Activated naive CD8-positive, alpha-beta T cell treated with anti-CD3 and anti-CD28 coated beads, Interleukin-2, amount 50 U/mL, for 24 hours (primary cell): ENCODE data around the gene UGP2.
"Not testable (repeated sequence)": the region's sequence is repeated elsewhere in the genome, so short reads cannot be mapped to it uniquely, and the experiment has no call there.

Experiments
- ATAC-seq: fragments of 150-1000 bp; cut with Tn5 transposase; one replicate; pipeline ENCODE4 v1.10.0; 2021
- DNase-seq: peaks from one replicate; pipeline ENCODE4 v3.0.0; 2021
- H3K27ac Mint-ChIP-seq: one replicate; pipeline ENCODE4 v1.8.0; 2021; ENCODE audit warnings: mild to moderate bottlenecking, mixed read lengths
- H3K27me3 Mint-ChIP-seq: one replicate; pipeline ENCODE4 v1.8.0; 2021; ENCODE audit warnings: mixed read lengths
- H3K36me3 Mint-ChIP-seq: one replicate; pipeline ENCODE4 v1.8.0; 2021; ENCODE audit warnings: low read depth, mixed read lengths
- H3K4me1 Mint-ChIP-seq: one replicate; pipeline ENCODE4 v1.8.0; 2021; ENCODE audit warnings: mixed read lengths
- H3K4me3 Mint-ChIP-seq: one replicate; pipeline ENCODE4 v1.8.0; 2021; ENCODE audit warnings: mild to moderate bottlenecking, moderate library complexity, mixed read lengths
- H3K9me3 Mint-ChIP-seq: one replicate; pipeline ENCODE4 v1.8.0; 2021; ENCODE audit warnings: mixed read lengths

The UGP2 gene

GRCh38 chr2:63846487-63846886, 4.8 kb downstream of the UGP2 start:
- Mint-ChIP-seq H3K4me3 (no peak overlapping the region), H3K4me1 (peaks cover 72% of the 10 kb centered on the region), H3K36me3 (peaks cover 26% of the 10 kb centered on the region), H3K27me3 (no peaks in the 10 kb centered on the region), H3K27ac (no peak overlapping the region), H3K9me3 (peaks cover 10% of the 10 kb centered on the region)
- ATAC-seq (no peak), DNase-seq (no peak)

- peaks cover 75% of the 10 kb centered on the region for H3K4me1 Mint-ChIP-seq
- ATAC-seq, H3K9me3 Mint-ChIP-seq, DNase-seq, H3K27ac Mint-ChIP-seq, H3K4me3 Mint-ChIP-seq, H3K27me3 Mint-ChIP-seq: not testable (repeated sequence)
- H3K36me3 Mint-ChIP-seq = peaks cover 26% of the 10 kb centered on the region
These were observed 5.9 kb downstream of the UGP2 start for GRCh38 chr2:63847571-63847970.

- Mint-ChIP-seq H3K9me3 (peaks cover 10% of the 10 kb centered on the region), H3K36me3 (peaks cover 26% of the 10 kb centered on the region), H3K4me1 (peaks cover 74% of the 10 kb centered on the region), H3K27ac (peak overlapping the region; percentile 32), H3K27me3 (no peaks in the 10 kb centered on the region), H3K4me3 (no peak overlapping the region)
- DNase-seq = no peak
- no peak for ATAC-seq
These were observed 7.9 kb downstream of the UGP2 start for GRCh38 chr2:63849381-63850203.

- DNase-seq (no peak), ATAC-seq (no peak)
- H3K9me3 Mint-ChIP-seq = peaks cover 10% of the 10 kb centered on the region
- H3K36me3 Mint-ChIP-seq = peaks cover 26% of the 10 kb centered on the region
- H3K4me3 Mint-ChIP-seq = no peak overlapping the region
- no peaks in the 10 kb centered on the region for H3K27me3 Mint-ChIP-seq
- H3K4me1 Mint-ChIP-seq = peaks cover 74% of the 10 kb centered on the region
- H3K27ac Mint-ChIP-seq = no peak overlapping the region
These were observed 8.5 kb downstream of the UGP2 start for GRCh38 chr2:63850204-63850571.

- Mint-ChIP-seq H3K9me3 (peaks cover 10% of the 10 kb centered on the region), H3K27me3 (no peaks in the 10 kb centered on the region), H3K4me3 (no peak overlapping the region), H3K4me1 (peaks cover 74% of the 10 kb centered on the region), H3K27ac (no peak overlapping the region), H3K36me3 (peaks cover 24% of the 10 kb centered on the region)
- DNase-seq (no peak), ATAC-seq (peak; percentile 69)
These were observed 9.0 kb downstream of the UGP2 start for GRCh38 chr2:63850649-63851048.

- no peak overlapping the region for H3K27ac Mint-ChIP-seq
- no peaks in the 10 kb centered on the region for H3K27me3 Mint-ChIP-seq
- peaks cover 10% of the 10 kb centered on the region for H3K9me3 Mint-ChIP-seq
- ATAC-seq (no peak), DNase-seq (no peak)
- peaks cover 80% of the 10 kb centered on the region for H3K4me1 Mint-ChIP-seq
- H3K4me3 Mint-ChIP-seq = no peak overlapping the region
- H3K36me3 Mint-ChIP-seq = peaks cover 20% of the 10 kb centered on the region
These were observed 10.1 kb downstream of the UGP2 start for GRCh38 chr2:63851691-63852311.

GRCh38 chr2:63853527-63854310, 12.0 kb downstream of the UGP2 start:
- Mint-ChIP-seq H3K9me3 (no peaks in the 10 kb centered on the region), H3K4me3 (no peak overlapping the region), H3K4me1 (peaks cover 71% of the 10 kb centered on the region), H3K27ac (peak overlapping the region; percentile 47), H3K27me3 (no peaks in the 10 kb centered on the region), H3K36me3 (peaks cover 20% of the 10 kb centered on the region)
- ATAC-seq (no peak), DNase-seq (no peak)

GRCh38 chr2:63855418-63856302, 14.0 kb downstream of the UGP2 start:
- H3K27ac Mint-ChIP-seq = peak overlapping the region; percentile 73
- peak overlapping the region; percentile 43 for H3K4me3 Mint-ChIP-seq
- peaks cover 56% of the 10 kb centered on the region for H3K4me1 Mint-ChIP-seq
- peaks cover 27% of the 10 kb centered on the region for H3K36me3 Mint-ChIP-seq
- no peaks in the 10 kb centered on the region for H3K27me3 Mint-ChIP-seq
- DNase-seq (no peak), ATAC-seq (no peak)
- H3K9me3 Mint-ChIP-seq = no peaks in the 10 kb centered on the region

GRCh38 chr2:63856303-63856603, 14.6 kb downstream of the UGP2 start:
- H3K9me3 Mint-ChIP-seq = no peaks in the 10 kb centered on the region
- DNase-seq (no peak), ATAC-seq (peak; percentile 70)
- peak overlapping the region; percentile 73 for H3K27ac Mint-ChIP-seq
- H3K36me3 Mint-ChIP-seq = peaks cover 24% of the 10 kb centered on the region
- no peaks in the 10 kb centered on the region for H3K27me3 Mint-ChIP-seq
- peaks cover 56% of the 10 kb centered on the region for H3K4me1 Mint-ChIP-seq
- peak overlapping the region; percentile 43 for H3K4me3 Mint-ChIP-seq

- no peak overlapping the region for H3K27ac Mint-ChIP-seq
- no peaks in the 10 kb centered on the region for H3K27me3 Mint-ChIP-seq
- ATAC-seq = no peak
- DNase-seq = no peak
- H3K4me1 Mint-ChIP-seq = peaks cover 60% of the 10 kb centered on the region
- no peak overlapping the region for H3K4me3 Mint-ChIP-seq
- H3K9me3 Mint-ChIP-seq = no peaks in the 10 kb centered on the region
- H3K36me3 Mint-ChIP-seq = peaks cover 30% of the 10 kb centered on the region
These were observed 16.6 kb downstream of the UGP2 start for GRCh38 chr2:63858291-63858690.

GRCh38 chr2:63861220-63861822, 19.6 kb downstream of the UGP2 start:
- Mint-ChIP-seq H3K4me3 (no peak overlapping the region), H3K4me1 (peaks cover 52% of the 10 kb centered on the region), H3K27me3 (no peaks in the 10 kb centered on the region), H3K9me3 (no peaks in the 10 kb centered on the region), H3K36me3 (peaks cover 37% of the 10 kb centered on the region), H3K27ac (peak overlapping the region; percentile 2)
- DNase-seq = peak; percentile 53
- ATAC-seq = peak; percentile 58

- Mint-ChIP-seq H3K9me3 (no peaks in the 10 kb centered on the region), H3K27ac (peak overlapping the region; percentile 56), H3K36me3 (peaks cover 31% of the 10 kb centered on the region), H3K27me3 (no peaks in the 10 kb centered on the region), H3K4me3 (no peak overlapping the region), H3K4me1 (peaks cover 53% of the 10 kb centered on the region)
- peak; percentile 91 for ATAC-seq
- DNase-seq = no peak
These were observed 21.1 kb downstream of the UGP2 start for GRCh38 chr2:63862806-63863205.

- no peaks in the 10 kb centered on the region for H3K27me3 Mint-ChIP-seq
- ATAC-seq (no peak), DNase-seq (no peak)
- H3K4me3 Mint-ChIP-seq = no peak overlapping the region
- peaks cover 27% of the 10 kb centered on the region for H3K36me3 Mint-ChIP-seq
- no peak overlapping the region for H3K27ac Mint-ChIP-seq
- H3K9me3 Mint-ChIP-seq = no peaks in the 10 kb centered on the region
- H3K4me1 Mint-ChIP-seq = peaks cover 50% of the 10 kb centered on the region
These were observed 22.0 kb downstream of the UGP2 start for GRCh38 chr2:63863707-63864106.
